NCI-H1092 (cell line): ENCODE measurements around the gene HCCS.
"Not testable (repeated sequence)": the region's sequence is repeated elsewhere in the genome, so short reads cannot be mapped to it uniquely, and the experiment has no call there.

Experiments
- DNase-seq: peaks from one replicate; lab custom pipeline; 2025; lab: John Stamatoyannopoulos, UW

Gene HCCS

GRCh38 chrX:11123087-11123486 is 12.0 kb downstream of the HCCS start:
- DNase-seq = not testable (repeated sequence)

DNA sequence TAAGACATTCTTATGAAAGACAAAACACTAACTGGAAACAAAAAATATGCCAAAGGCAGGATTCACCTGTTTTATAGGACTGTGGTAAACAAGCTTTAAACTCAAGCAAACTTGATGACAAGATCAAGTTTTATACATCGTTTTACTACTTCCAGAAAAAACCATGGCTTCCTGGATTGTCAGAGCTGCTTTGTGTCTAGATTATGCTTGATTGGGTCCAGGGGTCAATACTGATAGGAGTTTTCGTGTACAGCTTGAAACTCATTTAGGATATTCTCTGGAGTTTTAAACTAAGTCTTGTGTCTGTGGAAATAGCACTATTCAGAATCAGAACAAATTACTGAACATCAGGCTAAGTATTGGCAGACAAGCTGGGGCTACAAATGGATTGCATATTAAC is 13.0 kb downstream of the HCCS start:
- no peak for DNase-seq

DNA sequence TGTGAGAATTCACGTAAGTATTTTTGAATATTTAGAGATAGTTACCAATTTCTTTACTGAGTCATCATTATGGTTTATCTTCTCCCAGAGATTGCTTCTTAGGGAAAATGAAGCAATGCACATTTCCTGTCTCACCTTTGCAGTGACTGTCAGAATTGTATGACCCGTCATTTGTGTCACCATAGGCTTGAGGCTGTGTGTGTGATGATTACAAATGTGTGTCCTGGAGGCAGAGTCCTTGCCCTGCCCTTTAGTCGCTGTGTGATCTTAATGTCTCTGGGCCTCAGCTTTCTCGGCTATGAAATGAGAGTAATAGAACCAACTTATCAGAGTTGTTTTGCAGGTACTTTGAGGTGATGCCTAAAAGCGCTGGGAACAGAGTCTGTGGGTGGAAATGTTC is 13.9 kb downstream of the HCCS start:
- DNase-seq = no peak

GRCh38 chrX:11129534-11130105 is 18.5 kb downstream of the HCCS start:
- no peak for DNase-seq

GRCh38 chrX:11130136-11130535 is 19.0 kb downstream of the HCCS start:
- no peak for DNase-seq

GRCh38 chrX:11131146-11131545 is 20.0 kb downstream of the HCCS start:
- DNase-seq = no peak

DNA sequence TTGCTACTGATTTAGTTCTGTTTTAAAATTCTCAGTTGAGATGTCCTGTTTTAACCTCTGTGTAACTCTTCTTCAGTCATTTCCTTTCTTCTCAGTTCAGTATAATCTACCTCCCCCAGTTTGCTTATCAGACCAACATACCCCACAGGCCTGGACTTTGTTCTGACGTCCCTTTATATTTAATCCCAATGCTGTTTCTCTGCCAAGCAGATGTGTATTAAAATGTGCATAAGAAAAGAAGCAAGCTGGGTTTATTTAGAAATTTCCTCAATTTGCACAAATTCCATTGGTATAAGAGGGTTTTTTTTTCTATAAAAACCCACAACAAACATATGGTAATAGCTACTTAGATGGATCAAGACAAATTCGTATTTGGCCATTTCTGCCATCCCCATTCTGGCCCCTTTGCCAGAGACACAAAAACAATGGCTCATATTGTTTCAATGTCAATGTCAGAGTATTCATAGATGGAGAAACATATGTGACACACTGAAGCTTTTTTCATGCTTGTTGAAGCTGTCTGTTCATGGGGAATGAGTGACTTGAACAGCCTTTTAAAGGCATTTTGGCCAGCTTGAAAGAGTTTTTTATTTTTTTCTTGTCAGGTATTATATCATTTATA is 24.5 kb downstream of the HCCS start:
- no peak for DNase-seq

DNA sequence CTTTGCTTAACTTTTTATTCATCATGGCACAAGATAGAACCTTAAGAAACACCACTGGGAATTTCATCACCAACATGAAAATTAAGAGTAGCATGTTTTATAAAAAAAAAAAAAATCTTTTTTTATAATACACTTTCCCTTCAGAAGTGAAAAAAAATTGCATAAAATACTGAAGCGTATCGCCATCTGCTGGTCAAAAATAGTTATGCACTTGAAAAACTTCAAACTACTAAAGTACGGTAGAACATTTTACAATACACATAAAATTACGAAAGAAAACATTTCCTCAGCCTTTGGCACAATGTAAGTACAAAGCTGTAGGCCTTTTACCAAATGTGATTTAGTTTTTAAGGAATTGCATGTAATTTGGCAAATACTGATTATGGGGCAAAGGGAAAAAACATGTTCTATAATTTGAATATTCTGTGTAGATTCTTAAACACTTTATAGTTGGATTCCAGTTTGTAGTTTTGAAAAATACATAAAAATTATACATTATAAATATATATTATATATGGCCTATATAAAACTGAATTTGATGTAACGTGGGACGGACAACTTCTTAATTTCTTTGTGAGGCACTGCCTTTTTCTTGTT is 26.5 kb downstream of the HCCS start:
- no peak for DNase-seq

DNA sequence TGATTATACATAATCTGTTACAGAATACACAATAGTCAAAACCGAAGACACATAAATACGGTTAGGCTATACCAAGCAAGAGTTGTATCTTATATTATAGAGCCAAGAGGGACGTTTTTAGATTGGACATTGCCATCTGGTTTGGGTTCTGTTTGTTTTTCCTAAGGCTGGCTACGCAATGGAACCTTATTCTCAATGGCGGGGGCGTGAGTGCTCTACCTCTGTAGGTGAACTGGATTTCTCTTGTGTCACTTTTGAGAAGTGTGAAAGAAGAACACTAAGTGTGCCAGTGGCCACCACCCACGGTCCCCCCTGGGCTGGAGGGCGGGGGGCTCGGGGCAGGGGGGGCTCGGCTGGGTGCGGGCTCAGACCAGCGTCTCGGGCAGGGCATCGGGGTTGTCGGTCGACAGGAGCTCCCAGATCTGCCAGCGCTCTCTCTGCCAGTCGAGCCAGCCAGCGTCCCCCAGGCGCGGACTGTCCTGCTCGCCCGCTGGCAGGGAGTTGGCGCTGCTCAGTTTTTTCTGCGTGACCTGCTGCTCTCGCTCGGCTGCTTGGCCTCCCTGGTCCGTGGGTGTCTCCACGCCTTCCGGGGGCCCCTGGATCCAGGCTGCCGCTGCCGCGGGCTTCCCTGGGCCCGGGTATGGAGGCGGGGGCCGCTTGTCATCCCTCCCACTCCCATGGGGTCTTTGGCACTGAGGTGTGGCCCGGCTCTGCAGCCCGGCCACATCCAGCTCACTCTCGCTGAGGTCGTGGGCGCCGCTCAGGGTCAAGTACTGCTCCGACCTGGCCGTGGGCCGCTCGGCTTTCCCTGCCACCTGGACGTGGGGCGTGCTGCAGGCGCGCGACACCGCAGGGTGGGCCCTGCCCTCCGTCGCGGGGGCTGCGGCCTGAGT is 27.6 kb downstream of the HCCS start:
- DNase-seq = no peak

- DNase-seq = peak; percentile 77
These were observed 33.0 kb downstream of the HCCS start for GRCh38 chrX:11143931-11144678.

GRCh38 chrX:11146411-11146810 is 35.3 kb downstream of the HCCS start:
- no peak for DNase-seq

DNA sequence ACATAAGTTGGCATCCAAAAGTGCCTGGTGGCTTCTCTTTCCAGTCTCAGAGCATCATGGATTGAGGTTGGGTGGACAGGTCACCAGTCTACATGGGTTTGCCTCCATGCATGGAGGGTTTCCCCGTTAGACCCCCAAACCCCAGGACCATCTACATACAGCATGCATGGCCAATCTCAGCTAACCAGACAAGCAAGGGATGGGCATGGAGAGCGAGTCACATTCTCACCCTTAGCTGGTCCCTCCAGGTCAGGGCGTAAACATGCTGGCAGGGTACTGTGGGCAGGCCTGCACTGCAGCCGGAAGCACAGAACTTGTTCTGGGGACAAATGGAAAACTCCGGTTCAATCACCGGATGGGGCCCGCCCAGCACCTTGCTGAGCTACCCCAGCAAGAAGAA is 37.3 kb downstream of the HCCS start:
- DNase-seq = no peak

GRCh38 chrX:11151799-11152559 is 40.8 kb downstream of the HCCS start:
- no peak for DNase-seq

DNA sequence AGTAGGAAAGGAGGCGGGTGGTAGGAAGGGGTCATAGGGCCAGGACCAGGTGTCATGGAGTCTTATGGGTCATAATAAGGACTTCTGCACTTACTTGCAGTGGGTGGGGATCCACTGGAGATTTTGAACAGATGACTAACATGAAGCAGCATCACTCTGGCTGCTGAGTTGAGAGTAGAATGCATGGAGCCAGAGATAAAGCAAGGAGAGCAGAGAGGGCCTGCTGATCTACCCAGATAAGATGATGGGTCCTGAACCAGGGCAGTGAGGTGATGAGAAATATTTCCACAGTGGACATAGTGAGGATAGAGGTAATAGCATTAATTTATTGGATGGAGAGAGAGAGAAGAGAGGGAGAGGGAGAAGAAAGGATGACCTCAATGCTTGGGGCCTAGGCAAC is 48.0 kb downstream of the HCCS start:
- DNase-seq = no peak

DNA sequence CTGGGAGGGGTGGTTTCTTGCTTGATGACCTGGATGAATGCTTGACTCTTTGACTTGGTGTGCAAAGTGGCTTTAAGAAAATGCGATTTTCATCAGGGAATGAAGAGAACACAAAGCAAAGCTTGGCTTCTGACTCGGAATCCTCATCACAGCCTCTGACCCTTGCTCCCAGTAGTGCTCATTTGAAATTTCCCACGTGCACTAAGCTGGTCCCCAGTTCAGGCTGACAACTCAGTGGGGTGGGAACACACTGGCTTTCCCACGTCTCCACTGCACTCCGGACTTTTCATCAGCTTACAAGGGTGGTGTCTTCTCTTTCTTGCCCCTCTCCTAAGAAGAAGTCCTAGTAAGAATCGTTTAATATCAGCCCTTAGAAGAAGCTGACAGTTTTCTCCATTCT is 53.3 kb downstream of the HCCS start:
- no peak for DNase-seq

- no peak for DNase-seq
These were observed 60.8 kb downstream of the HCCS start for GRCh38 chrX:11171956-11172355.

DNA sequence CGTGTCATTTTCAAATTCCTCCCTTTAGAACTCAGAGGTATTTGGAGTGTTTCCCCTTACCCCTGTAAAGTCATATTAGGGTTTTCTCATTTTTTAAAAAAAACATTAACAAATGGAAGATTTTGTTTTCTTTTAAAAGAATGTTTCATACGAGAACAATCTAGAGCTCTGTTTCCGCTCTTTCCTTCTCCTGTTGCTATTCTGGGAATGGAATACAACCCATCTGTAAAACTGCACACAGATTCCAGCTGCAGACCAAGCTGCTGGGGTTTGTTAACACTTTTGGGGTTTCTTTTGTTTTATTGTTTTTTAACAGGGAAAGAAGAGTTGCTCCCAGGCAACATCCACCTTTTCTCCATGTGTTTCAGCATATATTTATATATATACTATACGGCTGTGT is 61.3 kb downstream of the HCCS start:
- DNase-seq = no peak
